ENCODE data around the gene POLRMT. TPM values are rescaled to one million over a fixed set of nuclear protein-coding genes. Genes with fewer than 3 reads are reported as not detected.

Gene POLRMT
- total and polyA plus RNA-seq, 9 donors = 13.5 to 52.3 (median 40.6) TPM

- WGBS, 3 donors = 22 to 51% (median 39%) methylated on average over 42 to 70 of the region's 70 CpGs
- intact Hi-C loops (cut with DNase I) = no loop called here
These were observed 9.7 kb upstream of the POLRMT start for GRCh38 chr19:642767-643727.

GRCh38 chr19:641702-642101, 8.4 kb upstream of the POLRMT start:
- WGBS, 3 donors = 83 to 85% (median 84%) methylated on average over 17 of the region's 17 CpGs
- DNase-seq = no peak
- intact Hi-C loops (cut with DNase I) = no loop called here

More at GRCh38 chr19:642767-643727, 9.7 kb upstream of the POLRMT start:
- Histone ChIP-seq H3K4me1 (ENCODE audit: insufficient read depth) (peaks cover 12% of the 10 kb centered on the region), H3K27ac (peak overlapping the region; percentile 27 to 67), H3K4me3 (no peak overlapping the region), H3K27me3 (no peaks in the 10 kb centered on the region), H3K36me3 (no peaks in the 10 kb centered on the region), H3K9me3 (no peaks in the 10 kb centered on the region)
- DNase-seq = peak; percentile 60 to 73 (median 64)
- no peak for TF ChIP-seq POLR2A (IDR thresholded peaks at IDR 0.05)
- no peak for TF ChIP-seq CTCF (IDR thresholded peaks at IDR 0.05)
- TF ChIP-seq EP300 (IDR thresholded peaks at IDR 0.05) = no peak

GRCh38 chr19:640606-641189, 7.4 kb upstream of the POLRMT start:
- no peak for DNase-seq
- Histone ChIP-seq H3K9me3 (no peaks in the 10 kb centered on the region), H3K27me3 (no peaks in the 10 kb centered on the region), H3K4me3 (no peak overlapping the region), H3K36me3 (no peaks in the 10 kb centered on the region), H3K27ac (peak overlapping the region in 1 of 2 donors; percentile 43), H3K4me1 (ENCODE audit: insufficient read depth) (peaks cover 12% of the 10 kb centered on the region)
- 88 to 93% (median 88%) methylated on average over 31 of the region's 31 CpGs for WGBS, 3 donors
- intact Hi-C loops (cut with DNase I) = no loop called here
- TF ChIP-seq EP300 (IDR thresholded peaks at IDR 0.05) (no peak), CTCF (IDR thresholded peaks at IDR 0.05) (no peak), POLR2A (IDR thresholded peaks at IDR 0.05) (no peak)

More at GRCh38 chr19:641702-642101, 8.4 kb upstream of the POLRMT start:
- Histone ChIP-seq H3K4me1 (ENCODE audit: insufficient read depth) (peaks cover 12% of the 10 kb centered on the region), H3K27ac (peak overlapping the region in 1 of 2 donors; percentile 9), H3K9me3 (no peaks in the 10 kb centered on the region), H3K4me3 (no peak overlapping the region), H3K36me3 (no peaks in the 10 kb centered on the region), H3K27me3 (no peaks in the 10 kb centered on the region)
- TF ChIP-seq POLR2A (IDR thresholded peaks at IDR 0.05) = no peak
- TF ChIP-seq CTCF (IDR thresholded peaks at IDR 0.05) = no peak
- TF ChIP-seq EP300 (IDR thresholded peaks at IDR 0.05) = no peak

- H3K36me3 ChIP-seq = no peaks in the 10 kb centered on the region
- no peaks in the 10 kb centered on the region for H3K27me3 ChIP-seq
- no peak for TF ChIP-seq CTCF (IDR thresholded peaks at IDR 0.05)
- TF ChIP-seq EP300 (IDR thresholded peaks at IDR 0.05) = no peak
- TF ChIP-seq POLR2A (IDR thresholded peaks at IDR 0.05) = no peak
- H3K27ac ChIP-seq = peak overlapping the region in 1 of 2 donors; percentile 43
- intact Hi-C loops (cut with DNase I) = no loop called here
- DNase-seq = peak in 1 of 5 donors; percentile 56
- H3K4me1 ChIP-seq (ENCODE audit: insufficient read depth) = peaks cover 12% of the 10 kb centered on the region
- no peaks in the 10 kb centered on the region for H3K9me3 ChIP-seq
- peak overlapping the region; percentile 41 for H3K4me3 ChIP-seq
- WGBS, 3 donors = 35 to 47% (median 40%) methylated on average over 23 to 25 of the region's 25 CpGs
These were observed 6.8 kb upstream of the POLRMT start for GRCh38 chr19:640161-640558.
